GM18498 (cell line): Measurements from ENCODE around the gene EPS8L2.
"Not testable (repeated sequence)": the region's sequence is repeated elsewhere in the genome, so short reads cannot be mapped to it uniquely, and the experiment has no call there.

Experiments used
- ATAC-seq: cut with Tn5 transposase; IDR thresholded peaks from one replicate; pipeline ENCODE4 v1.9.1; 2021; ENCODE audit warnings: mild to moderate bottlenecking, moderate library complexity; ENCODE audit not compliant: unreplicated experiment

EPS8L2 gene

GRCh38 chr11:689625-690024 lies 16.4 kb upstream of the EPS8L2 start:
- ATAC-seq: no peak

GRCh38 chr11:690244-690643 lies 15.8 kb upstream of the EPS8L2 start:
- not testable (repeated sequence) for ATAC-seq

- no peak for ATAC-seq
Observed at GRCh38 chr11:690738-691633, 15.0 kb upstream of the EPS8L2 start.

GRCh38 chr11:691710-692590 lies 14.1 kb upstream of the EPS8L2 start:
- ATAC-seq: no peak

GRCh38 chr11:692824-693414 lies 13.1 kb upstream of the EPS8L2 start:
- ATAC-seq: no peak

- no peak for ATAC-seq
Observed at GRCh38 chr11:693415-693831, 12.6 kb upstream of the EPS8L2 start.

GRCh38 chr11:693887-694562 lies 12.0 kb upstream of the EPS8L2 start:
- ATAC-seq: no peak

GRCh38 chr11:694563-695287 lies 11.3 kb upstream of the EPS8L2 start, which contains the start of gene DEAF1:
DEAF1 (minus strand) TSS chr11:695222; CDS start chr11:695047, 175 bp downstream.
- ATAC-seq: peak; percentile 79

- ATAC-seq: no peak
Observed at GRCh38 chr11:695288-695537, 10.8 kb upstream of the EPS8L2 start.

- peak; percentile 73 for ATAC-seq
Observed at GRCh38 chr11:695538-696248, 10.3 kb upstream of the EPS8L2 start, which contains the start of gene TMEM80. TMEM80 (plus strand) TSS chr11:695816; CDS start chr11:695828, 12 bp downstream.

GRCh38 chr11:696955-697491 lies 9.0 kb upstream of the EPS8L2 start:
- ATAC-seq: no peak

- no peak for ATAC-seq
Observed at GRCh38 chr11:697811-698311, 8.2 kb upstream of the EPS8L2 start.

- no peak for ATAC-seq
Observed at GRCh38 chr11:698493-699115, 7.4 kb upstream of the EPS8L2 start.

- no peak for ATAC-seq
Observed at GRCh38 chr11:699116-699508, 6.9 kb upstream of the EPS8L2 start.

GRCh38 chr11:699753-700152 lies 6.3 kb upstream of the EPS8L2 start:
- ATAC-seq: no peak

GRCh38 chr11:701741-702461 lies 4.1 kb upstream of the EPS8L2 start:
- no peak for ATAC-seq

GRCh38 chr11:702462-703461 lies 3.3 kb upstream of the EPS8L2 start:
- ATAC-seq: no peak
